WTC11 (cell line): ENCODE data around the gene SLC25A17. TPM values are rescaled to one million over a fixed set of nuclear protein-coding genes. Genes with fewer than 3 reads are reported as not detected.
A peak's percentile ranks its signal among the peaks of the same experiment; 100 is the strongest.

Experiments
- ATAC-seq: fragments of 200-7000 bp; cut with Tn5 transposase; 2 replicates; pipeline ENCODE4 v1.10.0; 2021; ENCODE audit warnings: mild to moderate bottlenecking, moderate library complexity
- CTCF ChIA-PET: fragments of 300-600 bp; sonication (Branson Sonifier 250); formaldehyde crosslinking; loops from one replicate; lab custom pipeline; 2021; ENCODE audit warnings: antibody characterized with exemption; lab: Charles Lee
- POLR2A ChIA-PET: fragments of 350-600 bp; sonication (Branson Sonifier 250); formaldehyde crosslinking; loops from one replicate; lab custom pipeline; 2021; ENCODE audit warnings: antibody characterized with exemption; lab: Charles Lee
- DNase-seq: peaks from one replicate; pipeline ENCODE4 v3.0.0; 2021; ENCODE audit warnings: low spot score
- H3K27ac Mint-ChIP-seq: 2 replicates; pipeline ENCODE4 v1.8.0; 2021; ENCODE audit warnings: mixed read lengths
- H3K27me3 Mint-ChIP-seq: 2 replicates; pipeline ENCODE4 v1.8.0; 2021; ENCODE audit warnings: low read depth, mild to moderate bottlenecking, moderate library complexity, mixed read lengths
- H3K36me3 Mint-ChIP-seq: 2 replicates; pipeline ENCODE4 v1.8.0; 2021; ENCODE audit warnings: mixed read lengths
- H3K4me1 Mint-ChIP-seq: 2 replicates; pipeline ENCODE4 v1.8.0; 2022; ENCODE audit warnings: mixed read lengths
- H3K4me3 Mint-ChIP-seq: 2 replicates; pipeline ENCODE4 v1.8.0; 2021; ENCODE audit warnings: mild to moderate bottlenecking, moderate library complexity, mixed read lengths
- H3K9me3 Mint-ChIP-seq: 2 replicates; pipeline ENCODE4 v1.8.0; 2021; ENCODE audit warnings: mixed read lengths
- ELF4 ChIP-seq: sonication (generic); formaldehyde crosslinking; IDR thresholded peaks from 2 replicates; pipeline ENCODE4 v1.8.1; 2022; ENCODE audit warnings: low read depth, mild to moderate bottlenecking, moderate library complexity, missing genetic modification reagents
- EMX1 ChIP-seq: fragments of 250-450 bp; sonication (Bioruptor Pico); IDR thresholded peaks from 2 replicates; pipeline ENCODE4 v1.8.0; 2021; ENCODE audit warnings: mild to moderate bottlenecking
- FOXP4 ChIP-seq: sonication (generic); formaldehyde crosslinking; IDR thresholded peaks from 2 replicates; pipeline ENCODE4 v1.8.0; 2022; ENCODE audit warnings: mild to moderate bottlenecking, missing genetic modification reagents
- GABPB1 ChIP-seq: sonication (generic); formaldehyde crosslinking; IDR thresholded peaks from 2 replicates; pipeline ENCODE4 v1.8.1; 2023; ENCODE audit warnings: mild to moderate bottlenecking, missing genetic modification reagents
- HMGA2 ChIP-seq: fragments of 250-450 bp; sonication (Bioruptor Pico); IDR thresholded peaks from 2 replicates; pipeline ENCODE4 v1.4.0; 2021; ENCODE audit warnings: mild to moderate bottlenecking, moderate library complexity
- MYBL2 ChIP-seq: sonication (generic); formaldehyde crosslinking; IDR thresholded peaks from 2 replicates; pipeline ENCODE4 v1.8.1; 2023; ENCODE audit warnings: mild to moderate bottlenecking, moderate library complexity, missing genetic modification reagents
- PREB ChIP-seq: sonication (generic); formaldehyde crosslinking; IDR thresholded peaks from 2 replicates; pipeline ENCODE4 v1.8.1; 2022; ENCODE audit warnings: mild to moderate bottlenecking, missing genetic modification reagents, moderate library complexity, borderline replicate concordance
- STAT6 ChIP-seq: sonication (generic); formaldehyde crosslinking; conservative IDR thresholded peaks from 2 replicates; pipeline ENCODE4 v1.8.1; 2023; ENCODE audit warnings: mild to moderate bottlenecking, low read depth, missing genetic modification reagents, moderate library complexity
- TCF7 ChIP-seq: sonication (generic); formaldehyde crosslinking; IDR thresholded peaks from 2 replicates; pipeline ENCODE4 v1.8.0; 2022; ENCODE audit warnings: mild to moderate bottlenecking, low read depth, missing genetic modification reagents, moderate library complexity
- TEAD1 ChIP-seq: sonication (generic); formaldehyde crosslinking; IDR thresholded peaks from 2 replicates; pipeline ENCODE4 v1.8.0; 2022; ENCODE audit warnings: mild to moderate bottlenecking, missing genetic modification reagents
- ZNF121 ChIP-seq: sonication (generic); formaldehyde crosslinking; IDR thresholded peaks from 2 replicates; pipeline ENCODE4 v1.8.0; 2023; ENCODE audit warnings: missing genetic modification reagents
- ZNF281 ChIP-seq: sonication (generic); formaldehyde crosslinking; IDR thresholded peaks from 2 replicates; pipeline ENCODE4 v1.8.0; 2023; ENCODE audit warnings: mild to moderate bottlenecking, missing genetic modification reagents
- ZNF423 ChIP-seq: fragments of 250-450 bp; sonication (Bioruptor Pico); IDR thresholded peaks from 2 replicates; pipeline ENCODE4 v2.1.2; 2022; ENCODE audit warnings: mild to moderate bottlenecking, moderate library complexity
- ZNF425 ChIP-seq: fragments of 250-450 bp; sonication (Bioruptor Pico); conservative IDR thresholded peaks from 2 replicates; pipeline ENCODE4 v1.9.0; 2021; ENCODE audit warnings: mild to moderate bottlenecking
- ZNF512 ChIP-seq: sonication (generic); formaldehyde crosslinking; IDR thresholded peaks from 2 replicates; pipeline ENCODE4 v1.8.1; 2022; ENCODE audit warnings: missing genetic modification reagents, borderline replicate concordance
- total RNA-seq: library from RNA; stranded (reverse); gene quantifications from 3 replicates; pipeline ENCODE4 v1.2.3, GENCODE V29; 2021
- TF ChIP-seq, protein P1 (sequence below): sonication (generic); formaldehyde crosslinking; IDR thresholded peaks from 2 replicates; pipeline ENCODE4 v1.8.1; 2023; ENCODE audit warnings: mild to moderate bottlenecking, moderate library complexity, missing genetic modification reagents
- TF ChIP-seq, protein P2 (sequence below): sonication (generic); formaldehyde crosslinking; IDR thresholded peaks from 2 replicates; pipeline ENCODE4 v1.8.1; 2023; ENCODE audit warnings: mild to moderate bottlenecking, missing genetic modification reagents

Gene SLC25A17
- total RNA-seq, 1 experiment from 2014 or later: 29.6 TPM

- TF ChIP-seq ZNF425 (CRISPR knock-in tag): no peak
Observed at GRCh38 chr22:40857309-40857855, 38.2 kb upstream of the SLC25A17 start (continued).

- no peaks in the 10 kb centered on the region for H3K9me3 Mint-ChIP-seq
- DNase-seq (peak; percentile 97), ATAC-seq (peak; percentile 97)
- CTCF ChIA-PET: interaction anchor here (0.6 to 2.0 kb wide), 7 partner anchors 42 to 546 kb away, joined by 3 to 6 read pairs (median 3); no protein-coding TSS in a partner anchor
- no peaks in the 10 kb centered on the region for H3K27me3 Mint-ChIP-seq
- H3K36me3 Mint-ChIP-seq: peaks cover 6% of the 10 kb centered on the region
- H3K4me1 Mint-ChIP-seq: peaks cover 33% of the 10 kb centered on the region
- peak within 1 kb of the TSS; percentile 100 for H3K27ac Mint-ChIP-seq
- peak within 1 kb of the TSS; percentile 99 for H3K4me3 Mint-ChIP-seq
- POLR2A ChIA-PET: interaction anchor here (0.6 to 1.6 kb wide), 10 partner anchors 38 to 339 kb away, joined by 3 to 4 read pairs (median 3); partner anchors contain the start of genes MRTFA, RBX1 and SLC25A17
- TF ChIP-seq HMGA2 (CRISPR knock-in tag) (no peak), TCF7 (no peak), EMX1 (CRISPR knock-in tag) (no peak), ZNF423 (CRISPR knock-in tag) (no peak), ZNF121 (CRISPR knock-in tag) (no peak), STAT6 (no peak), ZNF281 (no peak), TEAD1 (CRISPR knock-in tag) (0 out of 2 replicates have a peak, but pooled peaks have one; percentile 38), GABPB1 (CRISPR knock-in tag) (peak; percentile 82), FOXP4 (CRISPR knock-in tag) (no peak; the same call in 1 of the 2 replicates), ELF4 (CRISPR knock-in tag) (no peak), MYBL2 (CRISPR knock-in tag) (0 out of 2 replicates have a peak, but pooled peaks have one; percentile 4), PREB (no peak), ZNF512 (no peak)
- TF ChIP-seq, protein P1, sequence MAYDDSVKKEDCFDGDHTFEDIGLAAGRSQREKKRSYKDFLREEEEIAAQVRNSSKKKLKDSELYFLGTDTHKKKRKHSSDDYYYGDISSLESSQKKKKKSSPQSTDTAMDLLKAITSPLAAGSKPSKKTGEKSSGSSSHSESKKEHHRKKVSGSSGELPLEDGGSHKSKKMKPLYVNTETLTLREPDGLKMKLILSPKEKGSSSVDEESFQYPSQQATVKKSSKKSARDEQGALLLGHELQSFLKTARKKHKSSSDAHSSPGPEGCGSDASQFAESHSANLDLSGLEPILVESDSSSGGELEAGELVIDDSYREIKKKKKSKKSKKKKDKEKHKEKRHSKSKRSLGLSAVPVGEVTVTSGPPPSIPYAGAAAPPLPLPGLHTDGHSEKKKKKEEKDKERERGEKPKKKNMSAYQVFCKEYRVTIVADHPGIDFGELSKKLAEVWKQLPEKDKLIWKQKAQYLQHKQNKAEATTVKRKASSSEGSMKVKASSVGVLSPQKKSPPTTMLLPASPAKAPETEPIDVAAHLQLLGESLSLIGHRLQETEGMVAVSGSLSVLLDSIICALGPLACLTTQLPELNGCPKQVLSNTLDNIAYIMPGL (CRISPR knock-in tag): peak; percentile 18
- TF ChIP-seq, protein P2, sequence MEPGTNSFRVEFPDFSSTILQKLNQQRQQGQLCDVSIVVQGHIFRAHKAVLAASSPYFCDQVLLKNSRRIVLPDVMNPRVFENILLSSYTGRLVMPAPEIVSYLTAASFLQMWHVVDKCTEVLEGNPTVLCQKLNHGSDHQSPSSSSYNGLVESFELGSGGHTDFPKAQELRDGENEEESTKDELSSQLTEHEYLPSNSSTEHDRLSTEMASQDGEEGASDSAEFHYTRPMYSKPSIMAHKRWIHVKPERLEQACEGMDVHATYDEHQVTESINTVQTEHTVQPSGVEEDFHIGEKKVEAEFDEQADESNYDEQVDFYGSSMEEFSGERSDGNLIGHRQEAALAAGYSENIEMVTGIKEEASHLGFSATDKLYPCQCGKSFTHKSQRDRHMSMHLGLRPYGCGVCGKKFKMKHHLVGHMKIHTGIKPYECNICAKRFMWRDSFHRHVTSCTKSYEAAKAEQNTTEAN (CRISPR knock-in tag): no peak; the same call in 1 of the 2 replicates
Observed at GRCh38 chr22:40856513-40857308, 37.6 kb upstream of the SLC25A17 start, which contains the start of the genes ST13 and XPNPEP3. ST13 (minus strand) TSS chr22:40856639; CDS start chr22:40856540, 99 bp downstream. XPNPEP3 (plus strand) TSS chr22:40857148; CDS start chr22:40857182, 34 bp downstream.
